IPS-NIHi11 (cell line): ENCODE measurements around the gene SLC35E4.
"Not testable (repeated sequence)": the region's sequence is repeated elsewhere in the genome, so short reads cannot be mapped to it uniquely, and the experiment has no call there.

Source experiments
- DNase-seq: peaks from one replicate; pipeline ENCODE4 v3.0.0; 2012; ENCODE audit warnings: mixed read lengths, low spot score

SLC35E4 gene

GRCh38 chr22:30635273-30636225 lies at the start of gene SLC35E4:
Gene SLC35E4, plus strand, starts transcription at chr22:30635781. Its CDS starts 670 bp downstream, at chr22:30636451.
- DNase-seq: peak; percentile 97

GRCh38 chr22:30586414-30586813 lies 49.2 kb upstream of the SLC35E4 start:
- no peak for DNase-seq

- no peak for DNase-seq
These were observed 44.4 kb upstream of the SLC35E4 start for GRCh38 chr22:30591191-30591587.

GRCh38 chr22:30591588-30592359 lies 43.8 kb upstream of the SLC35E4 start, which contains the start of gene PES1:
Gene PES1, minus strand, starts transcription at chr22:30591910. Its CDS starts 77 bp downstream, at chr22:30591833.
- peak; percentile 96 for DNase-seq

GRCh38 chr22:30592360-30592713 lies 43.2 kb upstream of the SLC35E4 start:
- not testable (repeated sequence) for DNase-seq

- DNase-seq: no peak
These were observed 39.4 kb upstream of the SLC35E4 start for GRCh38 chr22:30596199-30596598.

GRCh38 chr22:30596886-30597285 lies 38.7 kb upstream of the SLC35E4 start:
- no peak for DNase-seq

- no peak for DNase-seq
These were observed 36.6 kb upstream of the SLC35E4 start for GRCh38 chr22:30598986-30599385.

GRCh38 chr22:30600921-30601320 lies 34.7 kb upstream of the SLC35E4 start:
- no peak for DNase-seq

- DNase-seq: no peak
These were observed 34.1 kb upstream of the SLC35E4 start for GRCh38 chr22:30601464-30601863.

GRCh38 chr22:30602049-30602448 lies 33.5 kb upstream of the SLC35E4 start:
- DNase-seq: no peak

GRCh38 chr22:30603801-30604200 lies 31.8 kb upstream of the SLC35E4 start:
- DNase-seq: no peak

GRCh38 chr22:30604723-30605122 lies 30.9 kb upstream of the SLC35E4 start:
- no peak for DNase-seq

GRCh38 chr22:30605449-30606110 lies 30.0 kb upstream of the SLC35E4 start:
- DNase-seq: peak; percentile 54

- peak; percentile 89 for DNase-seq
These were observed 28.9 kb upstream of the SLC35E4 start, which contains the start of gene TCN2 for GRCh38 chr22:30606455-30607299. Gene TCN2, plus strand, starts transcription at chr22:30607174. Its CDS starts 158 bp downstream, at chr22:30607332.

- no peak for DNase-seq
These were observed 28.2 kb upstream of the SLC35E4 start for GRCh38 chr22:30607300-30607930.

- DNase-seq: no peak
These were observed 27.6 kb upstream of the SLC35E4 start for GRCh38 chr22:30607939-30608338.

GRCh38 chr22:30609260-30610185 lies 26.1 kb upstream of the SLC35E4 start:
- DNase-seq: no peak

- DNase-seq: no peak
These were observed 25.3 kb upstream of the SLC35E4 start for GRCh38 chr22:30610299-30610698.

- no peak for DNase-seq
These were observed 24.4 kb upstream of the SLC35E4 start for GRCh38 chr22:30611197-30611596.
